Nephron progenitor cell (in vitro differentiated cells): ENCODE results near the gene VIPR2.

Experiments
- DNase-seq: peaks from one replicate; pipeline ENCODE4 v3.0.0; 2021
- H3K27ac Mint-ChIP-seq: 2 replicates; pipeline ENCODE4 v1.8.0; 2021; ENCODE audit warnings: mild to moderate bottlenecking, moderate library complexity, mixed read lengths
- H3K27me3 Mint-ChIP-seq: 2 replicates; pipeline ENCODE4 v1.8.0; 2021; ENCODE audit warnings: mild to moderate bottlenecking, low read depth, mixed read lengths; ENCODE audit not compliant: poor library complexity
- H3K36me3 Mint-ChIP-seq: 2 replicates; pipeline ENCODE4 v1.8.0; 2021; ENCODE audit warnings: low read depth, mixed read lengths
- H3K4me1 Mint-ChIP-seq: 2 replicates; pipeline ENCODE4 v1.8.0; 2021; ENCODE audit warnings: mixed read lengths
- H3K4me3 Mint-ChIP-seq: 2 replicates; pipeline ENCODE4 v1.8.0; 2021; ENCODE audit warnings: mild to moderate bottlenecking, moderate library complexity, mixed read lengths
- H3K9me3 Mint-ChIP-seq: 2 replicates; pipeline ENCODE4 v1.8.0; 2021; ENCODE audit warnings: mild to moderate bottlenecking, moderate library complexity, mixed read lengths
- TF ChIP-seq, protein P1 (sequence below): fragments of 200-600 bp; sonication (generic); IDR thresholded peaks from 2 replicates; pipeline ENCODE4 v1.5.0; 2021; ENCODE audit warnings: antibody characterized with exemption

Gene VIPR2

DNA sequence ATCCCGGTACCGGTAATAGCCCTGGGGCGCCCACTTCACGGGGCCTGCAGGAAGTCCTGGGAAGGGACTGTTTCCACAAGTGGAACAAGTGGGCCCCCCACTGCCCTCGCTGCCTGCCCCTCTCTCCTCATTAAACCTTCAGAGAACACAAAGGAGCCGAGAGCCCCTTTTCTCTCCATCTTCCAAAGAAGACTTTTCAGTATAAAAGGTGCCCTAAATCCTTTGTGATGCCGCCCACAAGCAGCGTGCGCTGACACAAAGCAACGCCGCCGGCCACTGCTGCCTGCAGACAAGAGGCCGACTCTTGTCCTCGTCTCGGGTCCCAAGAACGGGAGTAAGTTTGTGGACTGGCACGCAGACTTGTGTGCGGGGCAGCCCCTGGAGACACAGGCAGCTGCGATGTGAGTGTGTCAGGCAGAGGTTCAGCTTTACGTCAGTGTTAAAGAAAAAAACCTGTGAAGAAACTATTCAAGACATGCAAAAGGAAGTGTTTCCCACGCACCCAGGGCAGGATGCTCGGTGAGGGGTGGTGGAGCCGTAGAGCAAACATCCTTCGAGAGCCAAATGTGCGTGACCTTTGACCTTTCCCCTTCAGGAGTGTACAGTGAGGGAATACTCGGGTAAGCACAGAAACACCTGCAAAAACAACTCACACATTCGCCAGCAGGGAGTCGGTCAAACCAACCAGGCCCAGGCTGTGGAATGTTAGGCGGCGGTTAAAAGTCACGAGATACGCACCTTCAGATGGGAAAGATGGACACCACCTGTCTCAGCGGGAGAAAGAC lies 118.2 kb downstream of the VIPR2 start:
- H3K36me3 Mint-ChIP-seq, result no peaks in the 10 kb centered on the region
- TF ChIP-seq, protein P1, sequence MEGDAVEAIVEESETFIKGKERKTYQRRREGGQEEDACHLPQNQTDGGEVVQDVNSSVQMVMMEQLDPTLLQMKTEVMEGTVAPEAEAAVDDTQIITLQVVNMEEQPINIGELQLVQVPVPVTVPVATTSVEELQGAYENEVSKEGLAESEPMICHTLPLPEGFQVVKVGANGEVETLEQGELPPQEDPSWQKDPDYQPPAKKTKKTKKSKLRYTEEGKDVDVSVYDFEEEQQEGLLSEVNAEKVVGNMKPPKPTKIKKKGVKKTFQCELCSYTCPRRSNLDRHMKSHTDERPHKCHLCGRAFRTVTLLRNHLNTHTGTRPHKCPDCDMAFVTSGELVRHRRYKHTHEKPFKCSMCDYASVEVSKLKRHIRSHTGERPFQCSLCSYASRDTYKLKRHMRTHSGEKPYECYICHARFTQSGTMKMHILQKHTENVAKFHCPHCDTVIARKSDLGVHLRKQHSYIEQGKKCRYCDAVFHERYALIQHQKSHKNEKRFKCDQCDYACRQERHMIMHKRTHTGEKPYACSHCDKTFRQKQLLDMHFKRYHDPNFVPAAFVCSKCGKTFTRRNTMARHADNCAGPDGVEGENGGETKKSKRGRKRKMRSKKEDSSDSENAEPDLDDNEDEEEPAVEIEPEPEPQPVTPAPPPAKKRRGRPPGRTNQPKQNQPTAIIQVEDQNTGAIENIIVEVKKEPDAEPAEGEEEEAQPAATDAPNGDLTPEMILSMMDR, result no peak
- peak overlapping the region; percentile 45 for H3K4me3 Mint-ChIP-seq
- peaks cover 12% of the 10 kb centered on the region for H3K27me3 Mint-ChIP-seq
- H3K27ac Mint-ChIP-seq, result peak overlapping the region; percentile 71
- no peaks in the 10 kb centered on the region for H3K9me3 Mint-ChIP-seq
- no peak for DNase-seq
- H3K4me1 Mint-ChIP-seq, result peaks cover 52% of the 10 kb centered on the region

DNA sequence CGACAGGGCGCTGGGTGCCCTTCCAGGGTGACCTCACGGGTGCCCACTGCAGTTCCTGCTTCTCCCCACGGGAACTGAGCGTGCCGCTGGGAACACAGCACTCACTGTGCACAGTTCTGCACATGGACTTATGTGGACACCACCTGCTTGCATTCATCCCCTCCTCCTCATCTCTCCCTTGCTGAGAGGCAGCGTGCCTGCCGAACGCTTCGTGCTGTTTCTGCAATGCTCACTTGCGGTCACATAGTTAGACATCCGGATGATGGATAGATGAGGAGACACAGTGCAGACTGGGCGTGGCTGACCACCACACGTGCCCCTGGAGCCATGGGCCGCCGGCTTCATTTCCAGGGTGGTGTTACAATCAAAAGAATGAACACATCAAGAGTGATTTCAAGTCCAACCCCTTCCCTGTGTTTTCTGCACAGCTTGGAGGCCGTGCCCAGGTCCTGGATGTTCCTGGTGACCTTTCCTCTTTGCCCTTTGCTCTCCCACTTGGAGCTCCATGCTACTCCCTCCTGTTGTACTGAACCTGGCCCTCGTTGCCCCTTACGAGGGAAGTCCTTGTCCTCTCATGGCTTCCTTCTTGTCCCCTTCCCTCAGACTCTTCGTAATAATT lies 119.4 kb downstream of the VIPR2 start:
- Mint-ChIP-seq H3K4me1 (peaks cover 49% of the 10 kb centered on the region), H3K9me3 (no peaks in the 10 kb centered on the region), H3K36me3 (no peaks in the 10 kb centered on the region), H3K4me3 (no peak overlapping the region), H3K27ac (no peak overlapping the region), H3K27me3 (peaks cover 12% of the 10 kb centered on the region)
- TF ChIP-seq, protein P1, result no peak
- DNase-seq, result no peak

- no peak for DNase-seq
- Mint-ChIP-seq H3K27ac (no peak overlapping the region), H3K36me3 (no peaks in the 10 kb centered on the region), H3K27me3 (peaks cover 12% of the 10 kb centered on the region), H3K4me3 (no peak overlapping the region), H3K9me3 (no peaks in the 10 kb centered on the region), H3K4me1 (peaks cover 49% of the 10 kb centered on the region)
- TF ChIP-seq, protein P1, result no peak
Observed at GRCh38 chr7:159024280-159024951, 120.3 kb downstream of the VIPR2 start.

DNA sequence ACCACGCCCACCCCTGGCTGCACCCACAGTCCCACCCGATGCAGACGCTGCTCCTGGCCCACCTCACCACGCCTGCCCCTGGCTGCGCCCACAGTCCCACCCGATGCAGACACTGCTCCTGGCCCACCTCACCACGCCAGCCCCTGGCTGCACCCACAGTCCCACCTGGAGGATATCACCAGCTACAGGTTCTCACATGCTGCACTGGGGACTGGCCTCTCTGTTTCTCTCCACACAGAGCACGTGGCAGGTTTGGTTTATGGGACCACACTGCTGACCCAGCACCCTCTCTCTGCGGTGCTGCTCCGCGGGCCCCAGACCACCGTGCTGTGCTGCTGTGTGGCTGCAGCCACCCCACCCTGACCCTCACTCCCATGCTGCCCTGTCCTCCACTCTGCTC lies 120.9 kb downstream of the VIPR2 start:
- peaks cover 46% of the 10 kb centered on the region for H3K4me1 Mint-ChIP-seq
- H3K27me3 Mint-ChIP-seq, result peaks cover 12% of the 10 kb centered on the region
- no peak overlapping the region for H3K4me3 Mint-ChIP-seq
- no peaks in the 10 kb centered on the region for H3K9me3 Mint-ChIP-seq
- no peak for DNase-seq
- TF ChIP-seq, protein P1, result no peak
- no peaks in the 10 kb centered on the region for H3K36me3 Mint-ChIP-seq
- no peak overlapping the region for H3K27ac Mint-ChIP-seq

DNA sequence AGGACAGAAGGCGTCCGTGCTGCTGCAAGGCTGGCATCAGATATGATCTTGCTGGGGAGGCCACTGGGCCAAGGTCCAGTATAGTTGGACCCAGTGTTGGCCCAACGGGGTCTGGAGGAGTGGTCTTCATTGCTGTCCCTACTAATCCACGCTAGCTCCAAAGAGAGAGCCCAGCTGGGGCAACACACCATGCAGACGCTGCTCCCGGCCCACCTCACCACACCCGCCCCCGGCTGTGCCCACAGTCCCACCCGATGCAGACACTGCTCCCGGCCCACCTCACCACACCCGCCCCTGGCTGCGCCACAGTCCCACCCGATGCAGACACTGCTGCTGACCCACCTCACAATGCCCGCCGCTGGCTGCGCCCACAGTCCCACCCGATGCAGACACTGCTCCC lies 121.5 kb downstream of the VIPR2 start:
- DNase-seq, result no peak
- H3K4me3 Mint-ChIP-seq, result no peak overlapping the region
- H3K27ac Mint-ChIP-seq, result no peak overlapping the region
- H3K36me3 Mint-ChIP-seq, result no peaks in the 10 kb centered on the region
- TF ChIP-seq, protein P1, result no peak
- H3K9me3 Mint-ChIP-seq, result no peaks in the 10 kb centered on the region
- H3K4me1 Mint-ChIP-seq, result peaks cover 40% of the 10 kb centered on the region
- H3K27me3 Mint-ChIP-seq, result peaks cover 11% of the 10 kb centered on the region
